ENCODE measurements around the gene DNAJC1.

Gene DNAJC1

GRCh38 chr10:21927631-21928353 is 75.7 kb downstream of the DNAJC1 start:
- H3K9ac ChIP-seq (ENCODE audit: low read depth, low read length): no peak overlapping the region
- H3K36me3 ChIP-seq (ENCODE audit: control insufficient read depth, insufficient read depth, low read length): no peaks in the 10 kb centered on the region
- peaks cover 11% of the 10 kb centered on the region; the same call in 1 of the 2 replicates for H3K4me1 ChIP-seq (ENCODE audit: control insufficient read depth, insufficient read depth, low read length)
- no peak overlapping the region for H3K4me3 ChIP-seq (ENCODE audit: low read depth, low read length)
- H3K27me3 ChIP-seq (ENCODE audit: control insufficient read depth, insufficient read depth, low read length): no peaks in the 10 kb centered on the region
- no peak overlapping the region for H3K27ac ChIP-seq (ENCODE audit: low read depth, low read length)
- no peaks in the 10 kb centered on the region for H3K9me3 ChIP-seq (ENCODE audit: control insufficient read depth, insufficient read depth, low read length)

GRCh38 chr10:21926949-21927348 is 76.6 kb downstream of the DNAJC1 start:
- H3K9ac ChIP-seq (ENCODE audit: low read depth, low read length): no peak overlapping the region
- H3K4me1 ChIP-seq (ENCODE audit: control insufficient read depth, insufficient read depth, low read length): peaks cover 11% of the 10 kb centered on the region; the same call in 1 of the 2 replicates
- no peaks in the 10 kb centered on the region for H3K36me3 ChIP-seq (ENCODE audit: control insufficient read depth, insufficient read depth, low read length)
- no peaks in the 10 kb centered on the region for H3K9me3 ChIP-seq (ENCODE audit: control insufficient read depth, insufficient read depth, low read length)
- H3K27me3 ChIP-seq (ENCODE audit: control insufficient read depth, insufficient read depth, low read length): no peaks in the 10 kb centered on the region
- H3K27ac ChIP-seq (ENCODE audit: low read depth, low read length): no peak overlapping the region
- no peak overlapping the region for H3K4me3 ChIP-seq (ENCODE audit: low read depth, low read length)

GRCh38 chr10:21926358-21926925 is 77.1 kb downstream of the DNAJC1 start:
- Histone ChIP-seq H3K27me3 (ENCODE audit: control insufficient read depth, insufficient read depth, low read length) (no peaks in the 10 kb centered on the region), H3K27ac (ENCODE audit: low read depth, low read length) (no peak overlapping the region), H3K4me1 (ENCODE audit: control insufficient read depth, insufficient read depth, low read length) (peaks cover 16% of the 10 kb centered on the region; the same call in 1 of the 2 replicates), H3K4me3 (ENCODE audit: low read depth, low read length) (no peak overlapping the region), H3K36me3 (ENCODE audit: control insufficient read depth, insufficient read depth, low read length) (no peaks in the 10 kb centered on the region), H3K9me3 (ENCODE audit: control insufficient read depth, insufficient read depth, low read length) (no peaks in the 10 kb centered on the region), H3K9ac (ENCODE audit: low read depth, low read length) (no peak overlapping the region)

GRCh38 chr10:21925851-21926250 is 77.7 kb downstream of the DNAJC1 start:
- no peaks in the 10 kb centered on the region for H3K9me3 ChIP-seq (ENCODE audit: control insufficient read depth, insufficient read depth, low read length)
- peaks cover 21% of the 10 kb centered on the region for H3K4me1 ChIP-seq (ENCODE audit: control insufficient read depth, insufficient read depth, low read length)
- H3K27me3 ChIP-seq (ENCODE audit: control insufficient read depth, insufficient read depth, low read length): no peaks in the 10 kb centered on the region
- H3K36me3 ChIP-seq (ENCODE audit: control insufficient read depth, insufficient read depth, low read length): no peaks in the 10 kb centered on the region
- no peak overlapping the region for H3K9ac ChIP-seq (ENCODE audit: low read depth, low read length)
- no peak overlapping the region for H3K27ac ChIP-seq (ENCODE audit: low read depth, low read length)
- no peak overlapping the region for H3K4me3 ChIP-seq (ENCODE audit: low read depth, low read length)

GRCh38 chr10:21924511-21924910 is 79.0 kb downstream of the DNAJC1 start:
- H3K36me3 ChIP-seq (ENCODE audit: control insufficient read depth, insufficient read depth, low read length): no peaks in the 10 kb centered on the region
- no peak overlapping the region for H3K27ac ChIP-seq (ENCODE audit: low read depth, low read length)
- peaks cover 23% of the 10 kb centered on the region for H3K4me1 ChIP-seq (ENCODE audit: control insufficient read depth, insufficient read depth, low read length)
- H3K4me3 ChIP-seq (ENCODE audit: low read depth, low read length): no peak overlapping the region
- no peaks in the 10 kb centered on the region for H3K27me3 ChIP-seq (ENCODE audit: control insufficient read depth, insufficient read depth, low read length)
- no peaks in the 10 kb centered on the region for H3K9me3 ChIP-seq (ENCODE audit: control insufficient read depth, insufficient read depth, low read length)
- no peak overlapping the region for H3K9ac ChIP-seq (ENCODE audit: low read depth, low read length)

- no peaks in the 10 kb centered on the region for H3K9me3 ChIP-seq (ENCODE audit: control insufficient read depth, insufficient read depth, low read length)
- H3K27me3 ChIP-seq (ENCODE audit: control insufficient read depth, insufficient read depth, low read length): no peaks in the 10 kb centered on the region
- H3K4me1 ChIP-seq (ENCODE audit: control insufficient read depth, insufficient read depth, low read length): peaks cover 13% of the 10 kb centered on the region
- H3K9ac ChIP-seq (ENCODE audit: low read depth, low read length): no peak overlapping the region
- H3K36me3 ChIP-seq (ENCODE audit: control insufficient read depth, insufficient read depth, low read length): no peaks in the 10 kb centered on the region
- no peak overlapping the region for H3K27ac ChIP-seq (ENCODE audit: low read depth, low read length)
- H3K4me3 ChIP-seq (ENCODE audit: low read depth, low read length): no peak overlapping the region
Measured at GRCh38 chr10:21920633-21921032, 82.9 kb downstream of the DNAJC1 start.

GRCh38 chr10:21919906-21920305 is 83.6 kb downstream of the DNAJC1 start:
- Histone ChIP-seq H3K9me3 (ENCODE audit: control insufficient read depth, insufficient read depth, low read length) (no peaks in the 10 kb centered on the region), H3K36me3 (ENCODE audit: control insufficient read depth, insufficient read depth, low read length) (no peaks in the 10 kb centered on the region), H3K27me3 (ENCODE audit: control insufficient read depth, insufficient read depth, low read length) (no peaks in the 10 kb centered on the region), H3K4me1 (ENCODE audit: control insufficient read depth, insufficient read depth, low read length) (peaks cover 19% of the 10 kb centered on the region), H3K27ac (ENCODE audit: low read depth, low read length) (no peak overlapping the region), H3K9ac (ENCODE audit: low read depth, low read length) (no peak overlapping the region), H3K4me3 (ENCODE audit: low read depth, low read length) (no peak overlapping the region)

GRCh38 chr10:21919117-21919516 is 84.4 kb downstream of the DNAJC1 start:
- Histone ChIP-seq H3K4me1 (ENCODE audit: control insufficient read depth, insufficient read depth, low read length) (peaks cover 19% of the 10 kb centered on the region), H3K36me3 (ENCODE audit: control insufficient read depth, insufficient read depth, low read length) (no peaks in the 10 kb centered on the region), H3K4me3 (ENCODE audit: low read depth, low read length) (no peak overlapping the region), H3K27ac (ENCODE audit: low read depth, low read length) (no peak overlapping the region), H3K27me3 (ENCODE audit: control insufficient read depth, insufficient read depth, low read length) (no peaks in the 10 kb centered on the region), H3K9ac (ENCODE audit: low read depth, low read length) (no peak overlapping the region), H3K9me3 (ENCODE audit: control insufficient read depth, insufficient read depth, low read length) (no peaks in the 10 kb centered on the region)

- H3K9ac ChIP-seq (ENCODE audit: low read depth, low read length): no peak overlapping the region
- no peaks in the 10 kb centered on the region for H3K27me3 ChIP-seq (ENCODE audit: control insufficient read depth, insufficient read depth, low read length)
- peak overlapping the region; percentile 22 for H3K27ac ChIP-seq (ENCODE audit: low read depth, low read length)
- no peaks in the 10 kb centered on the region for H3K9me3 ChIP-seq (ENCODE audit: control insufficient read depth, insufficient read depth, low read length)
- H3K4me3 ChIP-seq (ENCODE audit: low read depth, low read length): no peak overlapping the region
- no peaks in the 10 kb centered on the region for H3K36me3 ChIP-seq (ENCODE audit: control insufficient read depth, insufficient read depth, low read length)
- peaks cover 23% of the 10 kb centered on the region for H3K4me1 ChIP-seq (ENCODE audit: control insufficient read depth, insufficient read depth, low read length)
Measured at GRCh38 chr10:21912625-21913024, 90.9 kb downstream of the DNAJC1 start.

- Histone ChIP-seq H3K27me3 (ENCODE audit: control insufficient read depth, insufficient read depth, low read length) (no peaks in the 10 kb centered on the region), H3K9ac (ENCODE audit: low read depth, low read length) (no peak overlapping the region), H3K4me3 (ENCODE audit: low read depth, low read length) (no peak overlapping the region), H3K9me3 (ENCODE audit: control insufficient read depth, insufficient read depth, low read length) (no peaks in the 10 kb centered on the region), H3K36me3 (ENCODE audit: control insufficient read depth, insufficient read depth, low read length) (no peaks in the 10 kb centered on the region), H3K4me1 (ENCODE audit: control insufficient read depth, insufficient read depth, low read length) (peaks cover 23% of the 10 kb centered on the region), H3K27ac (ENCODE audit: low read depth, low read length) (no peak overlapping the region)
Measured at GRCh38 chr10:21910798-21911197, 92.7 kb downstream of the DNAJC1 start.

- no peak overlapping the region for H3K27ac ChIP-seq (ENCODE audit: low read depth, low read length)
- no peaks in the 10 kb centered on the region for H3K9me3 ChIP-seq (ENCODE audit: control insufficient read depth, insufficient read depth, low read length)
- H3K4me3 ChIP-seq (ENCODE audit: low read depth, low read length): no peak overlapping the region
- H3K36me3 ChIP-seq (ENCODE audit: control insufficient read depth, insufficient read depth, low read length): no peaks in the 10 kb centered on the region
- H3K4me1 ChIP-seq (ENCODE audit: control insufficient read depth, insufficient read depth, low read length): peaks cover 4% of the 10 kb centered on the region
- H3K27me3 ChIP-seq (ENCODE audit: control insufficient read depth, insufficient read depth, low read length): no peaks in the 10 kb centered on the region
- H3K9ac ChIP-seq (ENCODE audit: low read depth, low read length): no peak overlapping the region
Measured at GRCh38 chr10:21907436-21907835, 96.1 kb downstream of the DNAJC1 start.

Measured in HUES48 (cell line).